CD4-positive, alpha-beta T cell (primary cell): ENCODE results near the gene SOX13. TPM values are rescaled to one million over a fixed set of nuclear protein-coding genes. Genes with fewer than 3 reads are reported as not detected.

Source experiments
- ATAC-seq: fragments of 200-7000 bp; cut with Tn5 transposase; one replicate; pipeline ENCODE4 v1.10.0; 2022; ENCODE audit warnings: mild to moderate bottlenecking; ENCODE audit not compliant: poor library complexity
- CTCF ChIA-PET: fragments of 350-600 bp; sonication (Branson Sonifier 250); formaldehyde crosslinking; loops from one replicate; lab custom pipeline; 2021; ENCODE audit warnings: antibody characterized with exemption, inconsistent platforms; lab: Charles Lee
- POLR2A ChIA-PET: fragments of 350-600 bp; sonication (Branson Sonifier 250); formaldehyde crosslinking; loops from one replicate; lab custom pipeline; 2021; ENCODE audit warnings: antibody characterized with exemption, inconsistent platforms; lab: Charles Lee
- DNase-seq, 14 experiments: peaks; one replicate each; pipeline ENCODE4 v3.0.0-alpha.2; 2013 to 2020; ENCODE audit warnings: mixed read lengths in 2 of 14
- H3K27ac ChIP-seq, 2 donors: one replicate each; pipeline versions ENCODE4 v1.5.1 to v1.7.0; 2013; ENCODE audit warnings: low read length in 2 of 2, low read depth in 1 of 2, mild to moderate bottlenecking in 1 of 2
- H3K27me3 ChIP-seq, 2 experiments: 1 replicate in 1 of 2; 2 replicates in 1 of 2; pipeline versions ENCODE4 v1.6.1 to v1.7.0; 2013; ENCODE audit warnings: low read length in 2 of 2, control low read depth in 1 of 2, mild to moderate bottlenecking in 1 of 2, moderate library complexity in 1 of 2; ENCODE audit not compliant: insufficient read depth in 2 of 2, control insufficient read depth in 1 of 2
- H3K36me3 ChIP-seq: one replicate; pipeline ENCODE4 v1.6.1; 2013; ENCODE audit warnings: low read length, control low read depth; ENCODE audit not compliant: insufficient read depth
- H3K4me1 ChIP-seq: one replicate; pipeline ENCODE4 v1.6.1; 2013; ENCODE audit warnings: low read length, control low read depth; ENCODE audit not compliant: insufficient read depth
- H3K4me3 ChIP-seq: one replicate; pipeline ENCODE4 v1.5.1; 2013; ENCODE audit warnings: mild to moderate bottlenecking, low read length, moderate library complexity
- H3K9me3 ChIP-seq, 2 experiments: 1 replicate in 1 of 2; 2 replicates in 1 of 2; pipeline versions ENCODE4 v1.6.1 to v1.7.0; 2013; ENCODE audit warnings: low read length in 2 of 2, mild to moderate bottlenecking in 2 of 2, control low read depth in 1 of 2, moderate library complexity in 1 of 2; ENCODE audit not compliant: control insufficient read depth in 1 of 2, insufficient read depth in 1 of 2
- H3K27ac Mint-ChIP-seq: one replicate; pipeline ENCODE4 v1.8.0; 2020; ENCODE audit warnings: mixed read lengths
- H3K27me3 Mint-ChIP-seq: one replicate; pipeline ENCODE4 v1.8.0; 2021; ENCODE audit warnings: mixed read lengths
- H3K36me3 Mint-ChIP-seq: one replicate; pipeline ENCODE4 v1.8.0; 2021; ENCODE audit warnings: low read depth, mixed read lengths
- H3K4me1 Mint-ChIP-seq: one replicate; pipeline ENCODE4 v1.8.0; 2021; ENCODE audit warnings: low read depth, mixed read lengths
- H3K4me3 Mint-ChIP-seq: one replicate; pipeline ENCODE4 v1.8.0; 2020; ENCODE audit warnings: mild to moderate bottlenecking, mixed read lengths
- H3K9me3 Mint-ChIP-seq: one replicate; pipeline ENCODE4 v1.8.0; 2020; ENCODE audit warnings: mixed read lengths
- intact Hi-C, 2 experiments: fragments of 100-400 bp; cut with DNase I in 1 of 2; cut with micrococcal nuclease in 1 of 2; formaldehyde crosslinking; loops; one replicate each; pipeline versions ENCODE4 v1.15.1 to v1.9.0; 2023 to 2025; cut with DNase I, micrococcal nuclease
- total RNA-seq, 174 experiments: library from RNA in 2 of 174; stranded (reverse) in 2 of 174; gene quantifications; one replicate each; pipeline ENCODE4 v1.2.3 and lab custom pipeline; 2021 to 2026
- TF ChIP-seq, protein P1 (sequence below): fragments of 200-600 bp; IDR thresholded peaks from one replicate; pipeline ENCODE4 v1.8.0; 2022; ENCODE audit warnings: antibody characterized with exemption, mild to moderate bottlenecking

The SOX13 gene
- total RNA-seq, 2 experiments from 2014 or later = 1.8 to 1.9 TPM

DNA sequence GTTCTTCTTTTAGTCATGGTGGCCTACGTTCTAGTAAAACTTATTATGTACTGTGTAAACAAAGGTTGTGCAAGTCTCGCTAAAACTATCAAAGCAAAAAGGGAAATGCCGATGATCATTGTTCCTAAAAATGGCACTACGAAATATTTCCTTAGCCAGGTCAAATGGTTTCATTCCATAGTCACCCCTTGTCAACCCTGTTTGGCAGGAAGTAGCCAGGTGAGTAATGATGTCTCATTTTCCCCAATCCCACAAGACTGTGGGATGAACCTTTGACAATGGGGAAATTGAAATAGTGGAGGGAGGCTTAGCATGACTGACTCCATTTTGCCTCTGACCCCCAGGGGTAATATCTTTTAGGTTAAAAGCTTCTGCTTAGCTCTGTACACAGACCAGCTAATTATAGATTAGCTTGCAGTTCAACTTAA lies 98.8 kb downstream of the SOX13 start:
- peaks cover 12% of the 10 kb centered on the region for H3K36me3 Mint-ChIP-seq
- intact Hi-C loops = no loop called here
- H3K27me3 Mint-ChIP-seq = peaks cover 7% of the 10 kb centered on the region
- H3K4me3 Mint-ChIP-seq = no peak overlapping the region
- DNase-seq = no peak
- no peak for ATAC-seq
- Histone ChIP-seq H3K27me3 (peaks cover 3 to 9% of the 10 kb centered on the region in 2 experiments), H3K9me3 (peaks cover 26 to 37% of the 10 kb centered on the region in 2 experiments), H3K4me1 (no peaks in the 10 kb centered on the region), H3K27ac (no peak overlapping the region), H3K36me3 (no peaks in the 10 kb centered on the region), H3K4me3 (no peak overlapping the region)
- CTCF ChIA-PET = no interaction called here
- H3K27ac Mint-ChIP-seq = no peak overlapping the region
- no peaks in the 10 kb centered on the region for H3K4me1 Mint-ChIP-seq
- POLR2A ChIA-PET = no interaction called here
- TF ChIP-seq, protein P1, sequence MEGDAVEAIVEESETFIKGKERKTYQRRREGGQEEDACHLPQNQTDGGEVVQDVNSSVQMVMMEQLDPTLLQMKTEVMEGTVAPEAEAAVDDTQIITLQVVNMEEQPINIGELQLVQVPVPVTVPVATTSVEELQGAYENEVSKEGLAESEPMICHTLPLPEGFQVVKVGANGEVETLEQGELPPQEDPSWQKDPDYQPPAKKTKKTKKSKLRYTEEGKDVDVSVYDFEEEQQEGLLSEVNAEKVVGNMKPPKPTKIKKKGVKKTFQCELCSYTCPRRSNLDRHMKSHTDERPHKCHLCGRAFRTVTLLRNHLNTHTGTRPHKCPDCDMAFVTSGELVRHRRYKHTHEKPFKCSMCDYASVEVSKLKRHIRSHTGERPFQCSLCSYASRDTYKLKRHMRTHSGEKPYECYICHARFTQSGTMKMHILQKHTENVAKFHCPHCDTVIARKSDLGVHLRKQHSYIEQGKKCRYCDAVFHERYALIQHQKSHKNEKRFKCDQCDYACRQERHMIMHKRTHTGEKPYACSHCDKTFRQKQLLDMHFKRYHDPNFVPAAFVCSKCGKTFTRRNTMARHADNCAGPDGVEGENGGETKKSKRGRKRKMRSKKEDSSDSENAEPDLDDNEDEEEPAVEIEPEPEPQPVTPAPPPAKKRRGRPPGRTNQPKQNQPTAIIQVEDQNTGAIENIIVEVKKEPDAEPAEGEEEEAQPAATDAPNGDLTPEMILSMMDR = no peak
- peaks cover 18% of the 10 kb centered on the region for H3K9me3 Mint-ChIP-seq

DNA sequence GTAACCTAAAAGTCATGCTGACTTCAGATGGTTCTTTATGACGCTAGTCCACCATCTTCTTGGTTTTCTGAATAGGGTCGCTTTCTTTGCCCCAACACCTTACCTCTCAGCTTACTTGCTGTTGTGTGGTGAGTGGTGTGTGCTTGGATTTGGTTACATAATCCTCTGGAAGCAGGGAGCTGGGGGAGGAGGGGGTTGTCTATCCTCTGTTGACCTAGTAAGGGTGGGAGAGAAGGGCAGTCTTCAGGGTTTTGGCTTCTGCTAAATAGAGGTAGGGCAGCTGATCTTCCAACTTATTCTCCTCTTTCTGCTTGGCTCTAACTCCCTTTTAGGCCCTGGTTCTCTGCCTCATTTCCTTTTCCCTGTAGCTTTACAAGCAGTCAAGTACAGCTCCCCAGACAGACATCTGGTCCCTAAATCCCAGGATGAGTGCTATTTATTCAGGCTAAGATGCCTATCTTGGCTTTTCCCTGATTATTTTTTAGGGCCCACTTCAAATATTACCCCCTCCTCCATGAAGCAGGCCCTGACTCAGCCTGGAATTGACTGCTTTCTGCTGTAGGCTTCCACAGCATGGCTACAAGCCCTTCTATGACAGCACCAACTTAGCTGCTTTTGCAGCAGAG lies 99.6 kb downstream of the SOX13 start:
- Histone ChIP-seq H3K9me3 (peaks cover 23 to 37% of the 10 kb centered on the region in 2 experiments), H3K27me3 (peaks cover 5 to 9% of the 10 kb centered on the region in 2 experiments), H3K4me3 (no peak overlapping the region), H3K4me1 (no peaks in the 10 kb centered on the region), H3K27ac (no peak overlapping the region), H3K36me3 (no peaks in the 10 kb centered on the region)
- DNase-seq = no peak
- Mint-ChIP-seq H3K9me3 (peaks cover 15% of the 10 kb centered on the region), H3K27ac (no peak overlapping the region), H3K36me3 (peaks cover 12% of the 10 kb centered on the region), H3K4me3 (no peak overlapping the region), H3K4me1 (no peaks in the 10 kb centered on the region), H3K27me3 (peaks cover 7% of the 10 kb centered on the region)
- ChIA-PET CTCF (no interaction called here), POLR2A (interaction anchor here (1.0 kb wide), 1 partner anchor 10 kb away, joined by 3 read pairs; no protein-coding TSS in a partner anchor)
- ATAC-seq = no peak
- intact Hi-C loops = no loop called here
- TF ChIP-seq, protein P1 = no peak

DNA sequence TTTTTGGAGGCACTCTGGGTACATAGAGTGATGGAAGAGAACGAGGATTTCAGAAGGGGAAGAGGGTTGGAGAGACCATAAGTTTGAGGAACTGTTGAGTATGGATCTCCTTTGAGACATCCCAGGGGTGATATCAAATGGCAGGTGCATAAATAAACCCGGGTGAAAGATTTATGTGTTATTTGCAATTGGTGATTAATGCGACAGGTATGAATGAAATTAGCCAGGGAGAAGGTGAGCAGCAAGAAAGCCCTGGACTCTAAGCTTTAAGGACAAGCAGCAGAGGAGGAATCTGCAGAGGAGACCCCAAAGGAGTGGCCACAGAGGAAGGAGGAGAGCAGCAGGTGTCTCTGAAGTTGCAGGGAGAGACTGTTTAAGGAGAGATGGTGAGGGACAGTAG lies 102.0 kb downstream of the SOX13 start:
- H3K27ac Mint-ChIP-seq = no peak overlapping the region
- no peaks in the 10 kb centered on the region for H3K4me1 Mint-ChIP-seq
- peaks cover 8% of the 10 kb centered on the region for H3K36me3 Mint-ChIP-seq
- H3K36me3 ChIP-seq = no peaks in the 10 kb centered on the region
- no peak overlapping the region for H3K4me3 ChIP-seq
- H3K27ac ChIP-seq = no peak overlapping the region
- intact Hi-C loops = no loop called here
- CTCF ChIA-PET = no interaction called here
- H3K4me1 ChIP-seq = no peaks in the 10 kb centered on the region
- peaks cover 8 to 9% of the 10 kb centered on the region in 2 experiments for H3K27me3 ChIP-seq
- H3K4me3 Mint-ChIP-seq = no peak overlapping the region
- no peak for DNase-seq
- TF ChIP-seq, protein P1 = no peak
- peaks cover 13% of the 10 kb centered on the region for H3K27me3 Mint-ChIP-seq
- peaks cover 4% of the 10 kb centered on the region for H3K9me3 Mint-ChIP-seq
- POLR2A ChIA-PET = no interaction called here
- ATAC-seq = no peak
- H3K9me3 ChIP-seq = peaks cover 21 to 22% of the 10 kb centered on the region in 2 experiments
